H1 (cell line): ENCODE measurements around the gene MAPK13. TPM values are rescaled to one million over a fixed set of nuclear protein-coding genes. Genes with fewer than 3 reads are reported as not detected.

Experiments used
- CTCF ChIA-PET: fragments of 300-600 bp; sonication (Branson Sonifier 250); formaldehyde crosslinking; loops from one replicate; lab custom pipeline; 2021; ENCODE audit not compliant: partially characterized antibody; lab: Charles Lee
- POLR2A ChIA-PET: fragments of 300-600 bp; sonication (Branson Sonifier 250); formaldehyde crosslinking; loops from one replicate; lab custom pipeline; 2021; ENCODE audit warnings: inconsistent platforms; ENCODE audit not compliant: partially characterized antibody; lab: Charles Lee
- DNase-seq, 2 experiments: peaks; one replicate each; pipeline versions ENCODE4 v3.0.0 to v3.0.0-alpha.2; 2010 to 2022; ENCODE audit warnings: low spot score in 2 of 2, low read depth in 1 of 2, mixed read lengths in 1 of 2
- FAIRE-seq: peaks from 2 replicates; lab custom pipeline; 2011; peaks lifted over from hg19 to GRCh38; lab: Jason Lieb, UNC
- H2AFZ ChIP-seq: 2 replicates; pipeline ENCODE4 v1.8.1; 2012; ENCODE audit warnings: low read length, inconsistent platforms
- H2AK5ac ChIP-seq: 2 replicates; pipeline ENCODE4 v1.6.1; 2013; ENCODE audit warnings: low read depth, low read length
- H2BK120ac ChIP-seq: replicated peaks from 2 replicates; pipeline ENCODE3; 2013; ENCODE audit warnings: low read depth, low read length, inconsistent platforms
- H2BK12ac ChIP-seq: 2 replicates; pipeline ENCODE4 v1.6.1; 2013; ENCODE audit warnings: low read depth, low read length
- H2BK15ac ChIP-seq: 2 replicates; pipeline ENCODE4 v1.6.1; 2013; ENCODE audit warnings: low read length
- H2BK20ac ChIP-seq: 2 replicates; pipeline ENCODE4 v1.6.1; 2013; ENCODE audit warnings: low read length
- H2BK5ac ChIP-seq: 2 replicates; pipeline ENCODE4 v1.6.1; 2013; ENCODE audit warnings: low read depth, low read length
- H3K14ac ChIP-seq: 2 replicates; pipeline ENCODE4 v1.6.1; 2013; ENCODE audit warnings: inconsistent platforms; ENCODE audit not compliant: insufficient read length
- H3K18ac ChIP-seq: 2 replicates; pipeline ENCODE4 v1.6.1; 2013; ENCODE audit warnings: low read length; ENCODE audit errors: extremely low read depth
- H3K23ac ChIP-seq: 2 replicates; pipeline ENCODE4 v1.6.1; 2013; ENCODE audit warnings: inconsistent platforms; ENCODE audit not compliant: insufficient read length
- H3K23me2 ChIP-seq: 2 replicates; pipeline ENCODE4 v1.6.1; 2013; ENCODE audit warnings: low read depth, low read length
- H3K27ac ChIP-seq: 2 replicates; pipeline ENCODE4 v1.6.1; 2011; ENCODE audit warnings: low read depth, low read length, inconsistent platforms
- H3K27me3 ChIP-seq, 4 experiments: replicated peaks in 1 of 4; 1 replicate in 1 of 4; 2 replicates in 3 of 4; pipeline versions ENCODE4 v1.6.1 to v1.8.1; 2011 to 2013; ENCODE audit warnings: low read length in 3 of 4, mild to moderate bottlenecking in 3 of 4, inconsistent platforms in 2 of 4, mixed read lengths in 2 of 4, moderate library complexity in 1 of 4; ENCODE audit not compliant: control insufficient read depth in 3 of 4, insufficient read depth in 3 of 4; ENCODE audit errors: extremely low read depth in 1 of 4
- H3K36me3 ChIP-seq, 4 experiments: 2 replicates each; pipeline versions ENCODE4 v1.6.1 to v1.8.1; 2011 to 2013; ENCODE audit warnings: mild to moderate bottlenecking in 4 of 4, low read length in 3 of 4, moderate library complexity in 2 of 4, control low read depth in 1 of 4, inconsistent platforms in 1 of 4; ENCODE audit not compliant: insufficient read depth in 4 of 4, control insufficient read depth in 2 of 4
- H3K4ac ChIP-seq: replicated peaks from 2 replicates; pipeline ENCODE3; 2013; ENCODE audit warnings: low read length, low read depth, mixed read lengths, inconsistent platforms; ENCODE audit not compliant: insufficient read length
- H3K4me1 ChIP-seq, 4 experiments: replicated peaks in 1 of 4; 1 replicate in 1 of 4; 2 replicates in 3 of 4; pipeline versions ENCODE4 v1.6.1 to v1.8.1; 2011 to 2013; ENCODE audit warnings: low read length in 3 of 4, inconsistent platforms in 2 of 4, mixed read lengths in 1 of 4; ENCODE audit not compliant: insufficient read depth in 4 of 4, control insufficient read depth in 3 of 4
- H3K4me2 ChIP-seq, 2 experiments: 2 replicates each; pipeline versions ENCODE4 v1.6.1 to v1.8.1; 2011 to 2013; ENCODE audit warnings: low read depth in 2 of 2, low read length in 2 of 2, control low read depth in 1 of 2, inconsistent platforms in 1 of 2, mild to moderate bottlenecking in 1 of 2; ENCODE audit not compliant: insufficient read depth in 1 of 2
- H3K4me3 ChIP-seq, 4 experiments: fragments of 200-600, 300-600 bp in 1 of 4; sonication (generic), shearing (Covaris generic), sonication (Bioruptor Twin) in 1 of 4; 2 replicates each; pipeline versions ENCODE4 v1.5.1 to v1.8.1; 2011 to 2016; ENCODE audit warnings: low read length in 4 of 4, low read depth in 3 of 4, control low read depth in 2 of 4, inconsistent platforms in 2 of 4, mild to moderate bottlenecking in 2 of 4, mixed read lengths in 1 of 4, moderate library complexity in 1 of 4; ENCODE audit not compliant: insufficient read depth in 2 of 4; ENCODE audit errors: extremely low read depth in 1 of 4
- H3K56ac ChIP-seq: replicated peaks from 2 replicates; pipeline ENCODE3; 2013; ENCODE audit warnings: low read depth, mild to moderate bottlenecking, mixed read lengths, low read length, inconsistent platforms; ENCODE audit not compliant: insufficient read length
- H3K79me1 ChIP-seq: 2 replicates; pipeline ENCODE4 v1.6.1; 2013; ENCODE audit warnings: low read depth, low read length, control low read depth
- H3K79me2 ChIP-seq, 2 experiments: 2 replicates each; pipeline versions ENCODE4 v1.6.1 to v1.8.1; 2012 to 2013; ENCODE audit warnings: low read length in 2 of 2, mild to moderate bottlenecking in 2 of 2, inconsistent platforms in 1 of 2; ENCODE audit not compliant: insufficient read depth in 2 of 2, control insufficient read depth in 1 of 2
- H3K9ac ChIP-seq, 4 experiments: replicated peaks in 1 of 4; 1 replicate in 1 of 4; 2 replicates in 3 of 4; pipeline versions ENCODE4 v1.6.1 to v1.8.1; 2011 to 2013; ENCODE audit warnings: low read depth in 3 of 4, low read length in 3 of 4, control low read depth in 2 of 4, mild to moderate bottlenecking in 2 of 4, moderate library complexity in 2 of 4, inconsistent platforms in 1 of 4; ENCODE audit errors: extremely low read depth in 1 of 4
- H3K9me3 ChIP-seq, 2 experiments: 2 replicates each; pipeline versions ENCODE4 v1.6.1 to v1.8.1; 2012 to 2013; ENCODE audit warnings: mild to moderate bottlenecking in 2 of 2, moderate library complexity in 2 of 2, control low read depth in 1 of 2, inconsistent platforms in 1 of 2, low read depth in 1 of 2, low read length in 1 of 2, mixed read lengths in 1 of 2; ENCODE audit not compliant: insufficient read depth in 2 of 2
- H4K20me1 ChIP-seq, 2 experiments: replicated peaks in 1 of 2; 2 replicates each; pipeline versions ENCODE3 to v1.8.1; 2011 to 2013; ENCODE audit warnings: inconsistent platforms in 2 of 2, low read length in 2 of 2, mild to moderate bottlenecking in 1 of 2; ENCODE audit not compliant: insufficient read depth in 2 of 2, control insufficient read depth in 1 of 2
- H4K5ac ChIP-seq: 2 replicates; pipeline ENCODE4 v1.6.1; 2013; ENCODE audit warnings: low read length, low read depth, mixed read lengths, inconsistent platforms; ENCODE audit not compliant: insufficient read length
- H4K8ac ChIP-seq: 2 replicates; pipeline ENCODE4 v1.8.0; 2013; ENCODE audit warnings: mild to moderate bottlenecking, moderate library complexity, low read length, inconsistent platforms; ENCODE audit not compliant: insufficient read depth; ENCODE audit errors: extremely low read depth
- H4K91ac ChIP-seq: replicated peaks from 2 replicates; pipeline ENCODE3; 2013; ENCODE audit warnings: low read length, mixed read lengths, inconsistent platforms; ENCODE audit not compliant: insufficient read length
- CTBP2 ChIP-seq: IDR thresholded peaks from 2 replicates; pipeline ENCODE4 v1.7.0; 2011; ENCODE audit warnings: borderline replicate concordance, mild to moderate bottlenecking, moderate library complexity, mixed read lengths, low read length; ENCODE audit not compliant: insufficient read depth, insufficient read length
- EGR1 ChIP-seq: IDR thresholded peaks from 2 replicates; pipeline ENCODE4 v1.6.1; 2011; ENCODE audit warnings: low read depth, low read length, borderline replicate concordance
- GTF2F1 ChIP-seq: IDR thresholded peaks from 2 replicates; pipeline ENCODE4 v1.6.1; 2012; ENCODE audit warnings: low read depth, low read length, improper control_type of control experiment, borderline replicate concordance
- HDAC2 ChIP-seq, 2 experiments: fragments of 300-600 bp in 1 of 2; sonication (generic) in 1 of 2; IDR thresholded peaks; 2 replicates each; pipeline ENCODE4 v1.6.1; 2011 to 2012; ENCODE audit warnings: low read depth in 2 of 2, low read length in 2 of 2, mild to moderate bottlenecking in 2 of 2, moderate library complexity in 2 of 2, borderline replicate concordance in 1 of 2, inconsistent platforms in 1 of 2
- JUN ChIP-seq: IDR thresholded peaks from 2 replicates; pipeline ENCODE4 v1.6.1; 2011; ENCODE audit warnings: low read depth, mild to moderate bottlenecking, improper control_type of control experiment, low read length
- KDM4A ChIP-seq: IDR thresholded peaks from one replicate; pipeline ENCODE4 v1.7.1; 2012; ENCODE audit warnings: low read depth, mild to moderate bottlenecking, moderate library complexity, low read length, inconsistent platforms; ENCODE audit not compliant: severe bottlenecking
- PHF8 ChIP-seq: fragments of 200-600 bp; sonication (generic); conservative IDR thresholded peaks from 2 replicates; pipeline ENCODE4 v1.7.1; 2012; ENCODE audit warnings: low read depth, mild to moderate bottlenecking, inconsistent platforms, low read length, moderate library complexity
- RBBP5 ChIP-seq: IDR thresholded peaks from 2 replicates; pipeline ENCODE4 v1.7.1; 2012; ENCODE audit warnings: low read depth, mild to moderate bottlenecking, inconsistent platforms, low read length, moderate library complexity, borderline replicate concordance
- SIRT6 ChIP-seq: IDR thresholded peaks from one replicate; pipeline ENCODE4 v1.7.1; 2012; ENCODE audit warnings: low read length, inconsistent platforms
- SIX5 ChIP-seq: IDR thresholded peaks from 2 replicates; pipeline ENCODE4 v1.6.1; 2011; ENCODE audit warnings: mild to moderate bottlenecking, low read depth, low read length
- SP1 ChIP-seq: IDR thresholded peaks from 2 replicates; pipeline ENCODE4 v1.6.1; 2011; ENCODE audit warnings: low read depth, low read length
- TCF12 ChIP-seq: IDR thresholded peaks from 2 replicates; pipeline ENCODE4 v1.6.1; 2011; ENCODE audit warnings: low read depth, mild to moderate bottlenecking, low read length
- YY1 ChIP-seq: IDR thresholded peaks from 2 replicates; pipeline ENCODE4 v1.6.1; 2011; ENCODE audit warnings: low read depth, mild to moderate bottlenecking, low read length
- ZNF274 ChIP-seq: IDR thresholded peaks from 2 replicates; pipeline ENCODE4 v1.7.0; 2012; ENCODE audit warnings: low read length, borderline replicate concordance; ENCODE audit errors: extremely low read depth
- WGBS, 2 experiments: shearing (Covaris generic) in 1 of 2; methylation state at CpG; one replicate each; pipeline versions ENCODE4 v1.1.6 to v1.1.7; 2013 to 2015; ENCODE audit warnings: low lambda C conversion rate in 2 of 2, mixed read lengths in 2 of 2, inconsistent platforms in 1 of 2, low coverage in 1 of 2, missing lambda C conversion rate in 1 of 2; ENCODE audit not compliant: insufficient replicate concordance in 2 of 2, insufficient coverage in 1 of 2, insufficient read length in 1 of 2; ENCODE audit errors: extremely low coverage in 1 of 2, missing lambda C conversion rate in 1 of 2; 5-methylcytosine and 5-hydroxymethylcytosine counted together
- polyA plus RNA-seq, 7 experiments: library from polyadenylated mRNA; depleted of rRNA in 3 of 7; stranded (reverse) in 5 of 7; unstranded in 2 of 7; fragments of >200 nt in 5 of 7; fragments of 200-250 nt in 2 of 7; gene quantifications; 1 replicate in 5 of 7; 2 replicates in 1 of 7; 4 replicates in 1 of 7; pipeline versions ENCODE4 v1.2.1 to v1.2.3, GENCODE V29; 2011 to 2013; ENCODE audit warnings: missing spikeins in 2 of 7, mixed read lengths in 2 of 7
- total RNA-seq: library from RNA; stranded (reverse); fragmentation: NEBNext Ultra II Directional; extraction: Animal tissue kit (Norgen Biotek cat#: 25700); gene quantifications from 2 replicates; pipeline ENCODE4 v1.2.1, GENCODE V29; 2021

MAPK13 gene
- total and polyA plus RNA-seq, 2 of the 8 experiments (the other 6 are each of a cell fraction or from before 2014, with no cell fraction given), result 10.1 to 14.1 TPM

- 84% methylated on average over 5 of the region's 5 CpGs; no CpG with 5 or more reads in 1 of the 2 experiments for WGBS, 2 experiments
- no peaks in the 10 kb centered on the region for H3K79me2 ChIP-seq
- no peak overlapping the region for H3K9ac ChIP-seq
- ChIA-PET CTCF (interaction anchor here (3.4 kb wide), 1 partner anchor 11 kb away, joined by 19 read pairs; no protein-coding TSS in a partner anchor), POLR2A (no interaction called here)
- H3K27me3 ChIP-seq, result peaks cover 0 to 10% (median 3%) of the 10 kb centered on the region in 4 experiments; a peak in 4 of 7 replicates
- H3K36me3 ChIP-seq, result no peaks in the 10 kb centered on the region
- H2AFZ ChIP-seq, result no peak overlapping the region
- no peak overlapping the region for H2BK120ac ChIP-seq
- H2BK15ac ChIP-seq, result 0 out of 2 replicates have a peak overlapping the region, but pooled peaks have one; percentile 29
- no peak overlapping the region for H4K8ac ChIP-seq
- FAIRE-seq (no peak), DNase-seq (no peak)
- no peak overlapping the region for H3K56ac ChIP-seq
- H3K4ac ChIP-seq, result no peak overlapping the region
- no peaks in the 10 kb centered on the region for H3K79me1 ChIP-seq
- no peak overlapping the region for H3K14ac ChIP-seq
- H2BK12ac ChIP-seq, result peak overlapping the region; percentile 87; the same call in 1 of the 2 replicates
- no peak overlapping the region for H3K4me3 ChIP-seq
- H4K5ac ChIP-seq, result no peak overlapping the region
- H3K9me3 ChIP-seq, result no peaks in the 10 kb centered on the region
- no peak overlapping the region for H2BK20ac ChIP-seq
- H3K27ac ChIP-seq, result no peak overlapping the region
- H3K23ac ChIP-seq, result no peak overlapping the region
- H2AK5ac ChIP-seq, result no peak overlapping the region
- H4K91ac ChIP-seq, result no peak overlapping the region
- no peak overlapping the region for H3K18ac ChIP-seq
- peaks cover 9% of the 10 kb centered on the region; the same call in 1 of the 2 replicates for H3K23me2 ChIP-seq
- H3K4me2 ChIP-seq, result no peak overlapping the region
- H2BK5ac ChIP-seq, result no peak overlapping the region
- peaks cover 7 to 18% (median 15%) of the 10 kb centered on the region in 4 experiments for H3K4me1 ChIP-seq
- no peaks in the 10 kb centered on the region for H4K20me1 ChIP-seq
- no peak for TF ChIP-seq YY1
- no peak for TF ChIP-seq RBBP5
- no peak for TF ChIP-seq CTBP2
- no peak for TF ChIP-seq ZNF274
- TF ChIP-seq TCF12, result no peak
- no peak for TF ChIP-seq EGR1
- TF ChIP-seq HDAC2 (IDR thresholded peaks at IDR 0.05; ENCODE audit: borderline replicate concordance in 1 of 2, low read depth in 2 of 2, low read length in 2 of 2), result no peak
- no peak for TF ChIP-seq SP1
- no peak for TF ChIP-seq PHF8
- TF ChIP-seq KDM4A, result no peak
- no peak for TF ChIP-seq GTF2F1
- no peak for TF ChIP-seq SIRT6
- TF ChIP-seq SIX5, result no peak
- no peak for TF ChIP-seq JUN
Measured at GRCh38 chr6:36128073-36128472, 2.2 kb upstream of the MAPK13 start.
